GM12801 (cell line): ENCODE data around the gene NKG7.

Experiments
- TF ChIP-seq, protein P1 (sequence below): IDR thresholded peaks from one replicate; pipeline ENCODE4 v1.5.1; 2011; ENCODE audit warnings: control low read depth; ENCODE audit not compliant: insufficient read length; ENCODE audit errors: extremely low read depth

Gene NKG7

DNA sequence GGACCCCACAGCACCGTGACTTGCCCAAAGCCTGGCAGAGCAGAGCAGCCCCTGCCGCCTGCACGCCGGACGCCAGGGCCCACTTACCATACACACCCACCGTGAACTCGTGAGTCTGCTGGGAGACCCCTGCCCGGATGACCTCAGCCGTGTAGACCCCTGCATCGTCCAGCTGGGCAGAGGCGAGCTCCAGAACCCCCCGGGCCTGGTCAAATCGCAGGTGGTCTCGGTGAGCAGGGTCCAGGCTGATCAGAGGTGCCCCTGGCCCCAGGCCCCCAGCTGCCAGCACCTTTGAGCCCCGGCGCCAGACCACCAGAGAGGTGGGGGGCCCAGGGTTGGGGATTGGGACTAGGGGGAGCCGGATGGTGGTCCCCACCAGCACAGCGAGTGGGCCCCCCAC is 31.4 kb downstream of the NKG7 start:
- TF ChIP-seq, protein P1, sequence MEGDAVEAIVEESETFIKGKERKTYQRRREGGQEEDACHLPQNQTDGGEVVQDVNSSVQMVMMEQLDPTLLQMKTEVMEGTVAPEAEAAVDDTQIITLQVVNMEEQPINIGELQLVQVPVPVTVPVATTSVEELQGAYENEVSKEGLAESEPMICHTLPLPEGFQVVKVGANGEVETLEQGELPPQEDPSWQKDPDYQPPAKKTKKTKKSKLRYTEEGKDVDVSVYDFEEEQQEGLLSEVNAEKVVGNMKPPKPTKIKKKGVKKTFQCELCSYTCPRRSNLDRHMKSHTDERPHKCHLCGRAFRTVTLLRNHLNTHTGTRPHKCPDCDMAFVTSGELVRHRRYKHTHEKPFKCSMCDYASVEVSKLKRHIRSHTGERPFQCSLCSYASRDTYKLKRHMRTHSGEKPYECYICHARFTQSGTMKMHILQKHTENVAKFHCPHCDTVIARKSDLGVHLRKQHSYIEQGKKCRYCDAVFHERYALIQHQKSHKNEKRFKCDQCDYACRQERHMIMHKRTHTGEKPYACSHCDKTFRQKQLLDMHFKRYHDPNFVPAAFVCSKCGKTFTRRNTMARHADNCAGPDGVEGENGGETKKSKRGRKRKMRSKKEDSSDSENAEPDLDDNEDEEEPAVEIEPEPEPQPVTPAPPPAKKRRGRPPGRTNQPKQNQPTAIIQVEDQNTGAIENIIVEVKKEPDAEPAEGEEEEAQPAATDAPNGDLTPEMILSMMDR, result no peak

DNA sequence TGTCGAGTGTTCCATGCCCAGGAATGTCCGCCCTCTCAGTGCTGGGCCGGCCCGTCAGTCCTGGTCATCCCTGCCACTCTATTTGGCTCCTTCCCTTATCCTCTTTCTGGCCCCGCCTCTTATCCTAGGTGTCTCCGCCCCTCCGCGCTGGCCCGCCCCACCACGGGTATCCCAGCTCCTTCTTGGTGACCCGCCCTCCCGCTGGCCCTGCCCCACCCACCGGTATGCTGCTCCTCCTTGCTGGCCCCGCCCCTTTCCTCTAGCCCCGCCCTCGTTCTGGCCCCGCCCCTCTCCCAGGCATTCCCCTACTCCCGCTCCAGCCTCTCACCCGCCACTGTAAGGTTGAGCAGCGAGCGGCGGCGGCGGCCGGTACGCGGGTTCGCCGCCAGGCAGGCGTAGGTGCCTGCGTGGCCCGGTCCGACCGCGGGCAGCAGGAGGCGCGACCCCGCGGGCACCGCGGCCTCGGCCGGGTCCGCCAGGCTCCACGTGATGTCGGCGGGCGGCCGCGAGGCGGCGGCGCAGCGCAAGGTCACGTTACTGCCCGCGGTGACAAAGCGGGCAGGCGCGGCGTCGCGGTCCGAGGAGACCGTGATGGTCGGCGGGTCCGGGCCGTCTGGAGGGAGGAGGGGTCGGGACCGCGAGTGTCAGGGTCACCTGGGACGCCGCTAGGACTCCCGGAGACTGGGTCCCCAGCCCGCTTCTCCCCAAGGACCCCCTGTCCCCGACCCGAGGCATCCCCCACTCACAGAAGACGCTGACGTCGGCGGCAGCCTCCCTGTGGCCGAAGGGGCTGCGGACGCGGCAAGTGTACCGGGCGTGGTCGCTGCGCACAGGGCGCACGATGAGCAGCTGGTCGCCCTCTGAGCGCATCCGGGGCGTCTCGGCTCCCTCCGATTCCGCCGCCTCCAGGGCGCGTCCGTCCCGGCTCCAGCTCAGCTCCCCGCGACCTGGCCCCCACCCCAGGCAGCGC is 32.5 kb downstream of the NKG7 start:
- TF ChIP-seq, protein P1, result no peak

DNA sequence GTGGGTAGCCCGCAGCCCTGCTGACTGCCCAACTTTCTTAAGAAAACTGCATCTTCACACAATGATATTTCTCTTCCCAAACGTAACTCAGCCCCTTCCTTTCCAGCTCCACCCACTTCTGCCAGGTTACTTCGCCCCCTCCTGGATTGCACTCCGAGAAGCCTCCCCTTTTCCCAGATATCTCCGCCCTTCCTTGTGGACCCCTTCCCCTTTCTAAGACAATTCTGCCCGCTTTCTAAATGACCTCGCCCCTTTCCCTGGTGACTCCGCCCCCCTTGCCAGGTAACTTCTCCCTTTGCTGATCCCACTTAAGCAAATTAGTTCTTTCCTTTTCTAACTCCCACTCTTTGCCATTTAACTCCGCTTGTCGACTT is 33.2 kb downstream of the NKG7 start:
- TF ChIP-seq, protein P1, result no peak

DNA sequence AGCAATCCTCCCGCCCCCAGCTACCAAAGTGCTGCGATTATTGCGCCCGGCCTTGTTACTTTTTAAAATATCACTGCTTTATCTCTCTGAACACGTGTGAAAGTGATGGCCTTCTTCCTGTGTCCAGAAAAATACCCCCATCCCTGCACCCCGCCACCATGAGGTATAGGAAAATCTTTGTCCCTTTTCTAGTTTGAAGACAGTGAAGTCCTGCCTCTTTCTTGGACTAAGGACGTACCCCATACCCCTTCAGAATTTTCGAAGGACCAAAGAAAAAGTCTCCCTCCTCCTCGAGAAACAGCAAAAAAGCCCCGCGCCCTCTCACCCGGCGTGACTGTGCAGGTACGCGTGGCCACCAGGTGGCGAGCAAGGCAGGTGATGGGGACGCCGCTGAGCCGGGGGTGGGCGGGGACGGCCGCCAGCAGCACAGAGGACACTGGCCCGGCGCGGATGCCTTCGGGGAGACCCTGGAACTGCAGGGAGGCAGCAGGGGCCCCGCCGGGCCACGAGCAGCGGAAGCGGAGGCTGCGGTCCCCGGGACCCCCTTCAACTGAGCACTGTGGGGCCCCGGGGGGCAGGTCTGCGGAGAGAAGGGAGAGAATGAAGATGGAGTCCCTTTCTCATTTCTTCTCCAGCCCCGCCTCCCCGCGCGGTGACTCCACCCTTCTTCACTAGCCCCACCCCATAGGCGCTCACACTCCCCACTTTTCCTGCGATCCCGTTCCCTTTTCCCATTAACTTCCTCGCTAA is 33.7 kb downstream of the NKG7 start:
- TF ChIP-seq, protein P1, result no peak

DNA sequence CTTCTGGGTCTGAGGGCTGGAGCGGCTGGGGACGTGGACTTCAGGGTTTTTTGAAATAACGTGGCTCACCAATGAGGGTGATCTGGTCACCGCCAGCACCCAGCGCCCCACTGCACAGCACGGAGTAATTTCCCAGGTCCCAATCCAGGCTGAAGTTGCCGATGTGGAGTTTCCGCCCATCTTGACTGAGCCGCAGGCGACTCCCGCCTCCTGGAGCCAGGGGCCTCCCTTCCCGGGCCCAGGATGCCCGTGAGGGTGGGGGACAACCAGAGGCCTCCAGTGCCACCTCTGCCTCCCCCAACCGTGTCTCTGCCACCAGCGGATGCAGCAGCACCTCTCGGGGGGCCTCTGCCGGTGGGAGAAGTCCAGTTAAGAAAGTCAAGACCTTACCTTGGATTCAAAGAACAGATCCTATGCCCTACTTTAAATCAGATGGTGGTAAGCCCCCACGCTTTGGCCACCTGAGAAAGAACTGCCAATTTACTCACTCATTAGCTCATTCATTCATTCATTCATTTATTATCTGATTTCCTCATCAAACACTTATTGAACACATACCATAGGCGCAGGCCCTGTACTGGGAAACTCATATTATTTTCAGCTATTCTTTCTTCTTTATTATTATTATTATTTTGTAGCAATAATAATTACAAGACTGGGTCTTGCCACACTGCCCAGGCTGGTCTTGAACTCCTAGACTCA is 34.4 kb downstream of the NKG7 start:
- TF ChIP-seq, protein P1, result no peak

DNA sequence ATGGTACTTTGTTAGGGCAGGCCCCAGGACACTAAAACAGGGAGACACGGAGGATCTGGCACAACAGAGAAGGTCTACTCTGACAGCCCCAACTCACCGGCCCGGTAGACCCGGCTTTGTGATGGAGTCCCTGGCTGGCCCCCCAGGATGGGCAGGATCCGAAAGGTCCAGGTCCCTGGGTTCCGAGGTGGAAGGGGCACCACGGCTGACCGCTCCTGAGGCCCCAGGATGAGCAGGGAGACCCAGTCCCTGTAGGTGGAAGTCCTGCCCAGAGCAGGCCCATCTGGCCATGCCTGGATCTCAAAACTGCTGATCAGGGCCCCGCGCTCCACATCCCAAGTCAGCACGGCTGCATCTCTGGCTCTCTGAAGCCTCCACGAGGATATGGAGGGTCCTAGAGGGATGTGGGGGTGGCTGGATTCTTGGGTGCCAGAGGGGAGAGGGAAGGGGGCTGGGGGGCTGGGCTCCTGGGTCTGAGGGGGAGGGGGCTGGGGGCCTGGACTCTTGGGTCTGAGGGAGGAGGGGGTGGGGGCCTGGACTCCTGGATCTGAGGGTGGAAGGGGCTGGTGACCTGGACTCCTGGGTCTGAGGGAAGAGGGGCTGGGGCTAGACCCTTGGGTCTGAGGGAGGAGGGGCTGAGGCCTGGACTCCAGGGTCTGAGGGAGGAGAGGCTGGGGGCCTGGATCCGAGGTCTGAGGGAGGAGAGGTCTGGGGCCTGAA is 35.2 kb downstream of the NKG7 start:
- TF ChIP-seq, protein P1, result no peak
